ENCODE measurements around the gene RFT1.
A peak's percentile ranks its signal among the peaks of the same experiment; 100 is the strongest.

The RFT1 gene

DNA sequence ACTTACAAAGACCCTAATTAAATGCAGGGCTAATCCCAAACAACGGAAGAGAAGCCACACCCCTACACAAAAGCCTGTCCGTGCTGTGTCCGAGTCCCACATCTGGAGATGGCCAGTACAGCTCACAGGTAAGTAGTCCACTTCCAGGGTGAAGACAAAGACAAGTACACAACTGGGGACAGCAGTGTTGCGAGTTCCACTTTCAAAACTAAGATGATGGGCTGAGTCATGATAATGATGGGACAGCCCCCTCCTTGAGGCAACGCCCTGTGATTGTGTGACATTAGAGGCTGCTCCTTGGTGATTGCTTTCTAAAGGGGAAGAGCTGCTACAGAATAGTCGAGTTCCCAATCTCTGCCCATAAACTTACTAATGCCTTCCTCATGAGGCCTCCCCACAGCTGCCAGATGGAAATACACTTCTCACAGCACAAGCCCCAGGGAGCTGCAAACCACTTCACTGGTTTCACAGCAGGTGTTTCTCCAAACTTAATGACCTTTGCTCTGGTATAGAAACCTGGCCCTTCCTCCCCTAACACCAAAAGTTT is 27.6 kb downstream of the RFT1 start:
- H3K9me3 ChIP-seq (ENCODE audit: control insufficient read depth in 2 of 2, low read length in 2 of 2) = no peaks in the 10 kb centered on the region
- no peak overlapping the region for H3K4me3 ChIP-seq (ENCODE audit: low read length in 2 of 2)
- H3K27me3 ChIP-seq (ENCODE audit: control insufficient read depth in 1 of 2, insufficient read depth in 2 of 2, low read length in 2 of 2) = no peaks in the 10 kb centered on the region
- peaks cover 33 to 43% of the 10 kb centered on the region in 2 donors for H3K36me3 ChIP-seq (ENCODE audit: control insufficient read depth in 2 of 2, insufficient read depth in 2 of 2, low read length in 2 of 2)
- H3K27ac ChIP-seq (ENCODE audit: low read length) = no peak overlapping the region
- no peaks in the 10 kb centered on the region for H3K4me1 ChIP-seq (ENCODE audit: control insufficient read depth, insufficient read depth, low read length)
- H3K9ac ChIP-seq (ENCODE audit: low read length in 2 of 2) = no peak overlapping the region

GRCh38 chr3:53101956-53102355 is 28.3 kb downstream of the RFT1 start:
- Histone ChIP-seq H3K4me1 (ENCODE audit: control insufficient read depth, insufficient read depth, low read length) (no peaks in the 10 kb centered on the region), H3K9me3 (ENCODE audit: control insufficient read depth in 2 of 2, low read length in 2 of 2) (no peaks in the 10 kb centered on the region), H3K9ac (ENCODE audit: low read length in 2 of 2) (no peak overlapping the region), H3K27me3 (ENCODE audit: control insufficient read depth in 1 of 2, insufficient read depth in 2 of 2, low read length in 2 of 2) (no peaks in the 10 kb centered on the region), H3K36me3 (ENCODE audit: control insufficient read depth in 2 of 2, insufficient read depth in 2 of 2, low read length in 2 of 2) (peaks cover 36 to 41% of the 10 kb centered on the region in 2 donors), H3K4me3 (ENCODE audit: low read length in 2 of 2) (no peak overlapping the region), H3K27ac (ENCODE audit: low read length) (no peak overlapping the region)

DNA sequence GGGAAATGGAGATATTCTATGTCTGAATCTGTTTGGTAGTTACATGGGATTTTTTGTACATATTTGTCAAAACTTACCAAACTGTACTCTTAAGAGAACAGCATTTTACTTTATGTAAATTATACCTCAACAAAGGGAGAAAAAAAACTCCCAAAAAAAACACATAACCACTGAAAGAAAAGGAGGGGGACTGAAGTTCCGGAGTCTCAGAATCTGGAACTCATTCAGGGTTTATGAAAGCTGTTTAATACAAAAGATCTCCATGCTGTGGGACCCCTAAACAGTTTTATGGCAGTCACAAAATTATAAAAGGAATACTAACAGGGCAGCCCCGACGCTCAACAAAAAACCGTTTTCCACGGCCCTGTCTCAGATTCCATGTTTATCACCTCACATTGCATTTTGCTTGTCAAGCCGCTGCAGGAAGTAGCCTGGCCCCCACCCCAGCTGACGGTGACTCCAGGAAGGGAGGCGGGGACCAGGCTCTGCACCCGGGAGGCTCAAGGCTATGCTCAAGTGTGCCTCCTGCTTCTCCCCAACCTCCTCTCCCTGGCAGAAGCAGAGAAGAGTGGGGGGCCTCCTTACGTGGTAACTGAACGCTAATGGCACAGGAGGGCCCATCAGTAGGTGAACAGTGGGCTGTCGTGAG is 29.3 kb downstream of the RFT1 start:
- H3K4me3 ChIP-seq (ENCODE audit: low read length in 2 of 2) = no peak overlapping the region
- H3K4me1 ChIP-seq (ENCODE audit: control insufficient read depth, insufficient read depth, low read length) = no peaks in the 10 kb centered on the region
- H3K9ac ChIP-seq (ENCODE audit: low read length in 2 of 2) = no peak overlapping the region
- peaks cover 36 to 40% of the 10 kb centered on the region in 2 donors for H3K36me3 ChIP-seq (ENCODE audit: control insufficient read depth in 2 of 2, insufficient read depth in 2 of 2, low read length in 2 of 2)
- H3K27ac ChIP-seq (ENCODE audit: low read length) = no peak overlapping the region
- H3K9me3 ChIP-seq (ENCODE audit: control insufficient read depth in 2 of 2, low read length in 2 of 2) = no peaks in the 10 kb centered on the region
- no peaks in the 10 kb centered on the region for H3K27me3 ChIP-seq (ENCODE audit: control insufficient read depth in 1 of 2, insufficient read depth in 2 of 2, low read length in 2 of 2)

- peaks cover 33 to 38% of the 10 kb centered on the region in 2 donors for H3K36me3 ChIP-seq (ENCODE audit: control insufficient read depth in 2 of 2, insufficient read depth in 2 of 2, low read length in 2 of 2)
Observed at GRCh38 chr3:53097887-53098286, 32.3 kb downstream of the RFT1 start.

GRCh38 chr3:53092942-53093341 is 37.3 kb downstream of the RFT1 start:
- Histone ChIP-seq H3K4me1 (ENCODE audit: control insufficient read depth, insufficient read depth, low read length) (no peaks in the 10 kb centered on the region), H3K9ac (ENCODE audit: low read length in 2 of 2) (no peak overlapping the region), H3K4me3 (ENCODE audit: low read length in 2 of 2) (no peak overlapping the region), H3K9me3 (ENCODE audit: control insufficient read depth in 2 of 2, low read length in 2 of 2) (no peaks in the 10 kb centered on the region), H3K36me3 (ENCODE audit: control insufficient read depth in 2 of 2, insufficient read depth in 2 of 2, low read length in 2 of 2) (peaks cover 40 to 46% of the 10 kb centered on the region in 2 donors), H3K27me3 (ENCODE audit: control insufficient read depth in 1 of 2, insufficient read depth in 2 of 2, low read length in 2 of 2) (no peaks in the 10 kb centered on the region), H3K27ac (ENCODE audit: low read length) (no peak overlapping the region)

More at GRCh38 chr3:53097887-53098286, 32.3 kb downstream of the RFT1 start:
- Histone ChIP-seq H3K4me3 (ENCODE audit: low read length in 2 of 2) (no peak overlapping the region), H3K27me3 (ENCODE audit: control insufficient read depth in 1 of 2, insufficient read depth in 2 of 2, low read length in 2 of 2) (no peaks in the 10 kb centered on the region), H3K9me3 (ENCODE audit: control insufficient read depth in 2 of 2, low read length in 2 of 2) (no peaks in the 10 kb centered on the region), H3K27ac (ENCODE audit: low read length) (no peak overlapping the region), H3K4me1 (ENCODE audit: control insufficient read depth, insufficient read depth, low read length) (no peaks in the 10 kb centered on the region), H3K9ac (ENCODE audit: low read length in 2 of 2) (no peak overlapping the region)

DNA sequence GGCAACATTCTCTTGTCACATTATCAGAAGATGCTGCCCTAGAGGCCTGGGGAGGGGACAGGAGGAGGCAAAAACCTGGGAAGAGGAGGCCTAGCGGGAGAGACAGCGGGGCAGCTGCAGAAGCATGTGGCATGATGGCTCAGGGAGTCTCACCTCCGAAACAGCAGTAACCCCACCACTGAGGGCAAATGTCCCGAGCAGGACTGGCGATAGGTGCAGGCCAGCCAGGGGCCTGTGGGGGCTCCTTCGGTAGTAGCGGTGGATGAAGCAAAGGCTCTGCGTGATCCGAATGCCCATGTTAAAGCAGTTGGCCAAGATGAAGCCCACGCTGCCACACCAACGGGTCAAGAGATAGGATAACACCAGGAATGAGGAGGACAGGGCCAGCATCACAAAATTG is 38.0 kb downstream of the RFT1 start:
- Histone ChIP-seq H3K27me3 (ENCODE audit: control insufficient read depth in 1 of 2, insufficient read depth in 2 of 2, low read length in 2 of 2) (no peaks in the 10 kb centered on the region), H3K36me3 (ENCODE audit: control insufficient read depth in 2 of 2, insufficient read depth in 2 of 2, low read length in 2 of 2) (peaks cover 36 to 46% of the 10 kb centered on the region in 2 donors), H3K4me1 (ENCODE audit: control insufficient read depth, insufficient read depth, low read length) (no peaks in the 10 kb centered on the region), H3K9me3 (ENCODE audit: control insufficient read depth in 2 of 2, low read length in 2 of 2) (no peaks in the 10 kb centered on the region), H3K4me3 (ENCODE audit: low read length in 2 of 2) (no peak overlapping the region), H3K9ac (ENCODE audit: low read length in 2 of 2) (no peak overlapping the region), H3K27ac (ENCODE audit: low read length) (no peak overlapping the region)

GRCh38 chr3:53091011-53091410 is 39.2 kb downstream of the RFT1 start:
- Histone ChIP-seq H3K36me3 (ENCODE audit: control insufficient read depth in 2 of 2, insufficient read depth in 2 of 2, low read length in 2 of 2) (peaks cover 36 to 46% of the 10 kb centered on the region in 2 donors), H3K9me3 (ENCODE audit: control insufficient read depth in 2 of 2, low read length in 2 of 2) (no peaks in the 10 kb centered on the region), H3K27ac (ENCODE audit: low read length) (no peak overlapping the region), H3K4me3 (ENCODE audit: low read length in 2 of 2) (no peak overlapping the region), H3K9ac (ENCODE audit: low read length in 2 of 2) (no peak overlapping the region), H3K27me3 (ENCODE audit: control insufficient read depth in 1 of 2, insufficient read depth in 2 of 2, low read length in 2 of 2) (no peaks in the 10 kb centered on the region), H3K4me1 (ENCODE audit: control insufficient read depth, insufficient read depth, low read length) (no peaks in the 10 kb centered on the region)

DNA sequence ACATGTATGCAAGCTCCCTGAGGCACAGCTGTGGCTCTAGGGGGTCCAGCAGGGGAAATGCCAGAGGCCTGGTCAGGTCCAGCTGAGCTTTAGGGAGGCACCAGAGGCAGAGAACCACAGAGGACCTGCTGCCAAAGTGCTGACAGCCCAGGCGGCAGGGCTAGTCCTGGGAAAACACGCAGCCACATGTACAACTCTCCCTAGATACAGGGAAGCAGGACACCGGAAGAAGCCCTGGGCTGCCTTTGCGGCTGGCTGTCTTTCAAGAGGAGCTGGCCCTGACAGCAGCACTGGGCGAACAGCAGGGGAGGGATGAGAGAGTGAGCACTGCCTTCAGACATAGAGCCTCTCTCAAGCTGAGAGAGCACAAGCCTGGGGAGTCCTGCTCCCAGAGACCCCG is 40.7 kb downstream of the RFT1 start:
- Histone ChIP-seq H3K36me3 (ENCODE audit: control insufficient read depth in 2 of 2, insufficient read depth in 2 of 2, low read length in 2 of 2) (peaks cover 36 to 39% of the 10 kb centered on the region in 2 donors), H3K9me3 (ENCODE audit: control insufficient read depth in 2 of 2, low read length in 2 of 2) (no peaks in the 10 kb centered on the region), H3K27ac (ENCODE audit: low read length) (no peak overlapping the region), H3K4me3 (ENCODE audit: low read length in 2 of 2) (no peak overlapping the region), H3K4me1 (ENCODE audit: control insufficient read depth, insufficient read depth, low read length) (peaks cover 2% of the 10 kb centered on the region), H3K27me3 (ENCODE audit: control insufficient read depth in 1 of 2, insufficient read depth in 2 of 2, low read length in 2 of 2) (no peaks in the 10 kb centered on the region), H3K9ac (ENCODE audit: low read length in 2 of 2) (no peak overlapping the region)

GRCh38 chr3:53085476-53085875 is 44.8 kb downstream of the RFT1 start:
- Histone ChIP-seq H3K4me1 (ENCODE audit: control insufficient read depth, insufficient read depth, low read length) (peaks cover 16% of the 10 kb centered on the region), H3K27me3 (ENCODE audit: control insufficient read depth in 1 of 2, insufficient read depth in 2 of 2, low read length in 2 of 2) (no peaks in the 10 kb centered on the region), H3K4me3 (ENCODE audit: low read length in 2 of 2) (no peak overlapping the region), H3K9me3 (ENCODE audit: control insufficient read depth in 2 of 2, low read length in 2 of 2) (no peaks in the 10 kb centered on the region), H3K27ac (ENCODE audit: low read length) (no peak overlapping the region), H3K36me3 (ENCODE audit: control insufficient read depth in 2 of 2, insufficient read depth in 2 of 2, low read length in 2 of 2) (peaks cover 11 to 12% of the 10 kb centered on the region in 2 donors), H3K9ac (ENCODE audit: low read length in 2 of 2) (no peak overlapping the region)

GRCh38 chr3:53084310-53085001 is 45.8 kb downstream of the RFT1 start:
- peak overlapping the region; percentile 80 for H3K27ac ChIP-seq (ENCODE audit: low read length)
- no peaks in the 10 kb centered on the region for H3K9me3 ChIP-seq (ENCODE audit: control insufficient read depth in 2 of 2, low read length in 2 of 2)
- peak overlapping the region in 1 of 2 donors; percentile 13 for H3K9ac ChIP-seq (ENCODE audit: low read length in 2 of 2)
- H3K4me3 ChIP-seq (ENCODE audit: low read length in 2 of 2) = peak overlapping the region in 1 of 2 donors; percentile 40
- no peaks in the 10 kb centered on the region for H3K27me3 ChIP-seq (ENCODE audit: control insufficient read depth in 1 of 2, insufficient read depth in 2 of 2, low read length in 2 of 2)
- peaks cover 4% of the 10 kb centered on the region in 2 donors for H3K36me3 ChIP-seq (ENCODE audit: control insufficient read depth in 2 of 2, insufficient read depth in 2 of 2, low read length in 2 of 2)
- peaks cover 16% of the 10 kb centered on the region for H3K4me1 ChIP-seq (ENCODE audit: control insufficient read depth, insufficient read depth, low read length)

DNA sequence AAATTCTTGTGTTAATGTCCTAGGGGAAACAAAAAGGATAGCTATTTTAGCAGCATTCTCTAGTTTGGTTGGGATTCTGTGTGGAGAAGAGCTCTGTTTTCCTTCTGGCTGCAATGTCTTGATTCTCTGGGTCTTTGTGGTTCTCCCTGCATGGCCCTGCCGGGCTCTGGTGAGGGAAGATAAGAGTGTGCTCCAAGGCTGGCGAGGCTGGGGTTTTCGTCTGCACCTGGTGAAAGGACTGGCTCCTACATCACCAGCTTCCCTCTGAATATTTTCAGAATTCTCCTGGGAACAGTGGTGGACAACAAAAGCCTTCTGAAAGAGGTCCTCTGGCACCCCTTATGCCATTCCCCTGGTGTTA is 46.3 kb downstream of the RFT1 start:
- no peaks in the 10 kb centered on the region for H3K27me3 ChIP-seq (ENCODE audit: control insufficient read depth in 1 of 2, insufficient read depth in 2 of 2, low read length in 2 of 2)
- H3K36me3 ChIP-seq (ENCODE audit: control insufficient read depth in 2 of 2, insufficient read depth in 2 of 2, low read length in 2 of 2) = peaks cover 0 to 2% of the 10 kb centered on the region in 2 donors
- H3K4me1 ChIP-seq (ENCODE audit: control insufficient read depth, insufficient read depth, low read length) = peaks cover 16% of the 10 kb centered on the region
- peak overlapping the region; percentile 80 for H3K27ac ChIP-seq (ENCODE audit: low read length)
- no peaks in the 10 kb centered on the region for H3K9me3 ChIP-seq (ENCODE audit: control insufficient read depth in 2 of 2, low read length in 2 of 2)
- peak overlapping the region; percentile 7 to 40 for H3K4me3 ChIP-seq (ENCODE audit: low read length in 2 of 2)
- peak overlapping the region in 1 of 2 donors; percentile 13 for H3K9ac ChIP-seq (ENCODE audit: low read length in 2 of 2)

Measured in stomach smooth muscle (tissue), 2 donors.